Measurements from ENCODE around the gene NRXN3.

- TF ChIP-seq CTCF (conservative IDR thresholded peaks at IDR 0.05; ENCODE audit: low read depth, low read length) = no peak
- TF ChIP-seq EZH2 (IDR thresholded peaks at IDR 0.05; ENCODE audit: low read length, unreplicated experiment) = no peak
- TF ChIP-seq EZH2phosphoT487 (IDR thresholded peaks at IDR 0.05; ENCODE audit: borderline replicate concordance, low read length) = no peak
Observed at GRCh38 chr14:78182722-78183121, 12.5 kb downstream of the NRXN3 start.
